ENCODE data around the gene PNMA8B.
A peak's percentile ranks its signal among the peaks of the same experiment; 100 is the strongest.
"Not testable (repeated sequence)": the region's sequence is repeated elsewhere in the genome, so short reads cannot be mapped to it uniquely, and the experiment has no call there.

Gene PNMA8B

GRCh38 chr19:46495786-46496099 lies at the start of gene PNMA8B:
PNMA8B (minus strand) TSS chr19:46495867; CDS start chr19:46495465, 402 bp downstream.
- DNase-seq (ENCODE audit: low spot score), result no peak

- no peak for DNase-seq (ENCODE audit: low spot score)
Observed at GRCh38 chr19:46544651-46545050, 49.0 kb upstream of the PNMA8B start.

GRCh38 chr19:46542428-46543230 lies 47.0 kb upstream of the PNMA8B start:
- peak; percentile 86 for DNase-seq (ENCODE audit: low spot score)

- peak; percentile 48 for DNase-seq (ENCODE audit: low spot score)
Observed at GRCh38 chr19:46537136-46538097, 41.8 kb upstream of the PNMA8B start.

- DNase-seq (ENCODE audit: low spot score), result no peak
Observed at GRCh38 chr19:46536391-46536790, 40.7 kb upstream of the PNMA8B start.

GRCh38 chr19:46533621-46534081 lies 38.0 kb upstream of the PNMA8B start:
- DNase-seq (ENCODE audit: low spot score), result no peak

GRCh38 chr19:46533078-46533620 lies 37.5 kb upstream of the PNMA8B start:
- DNase-seq (ENCODE audit: low spot score), result no peak

- DNase-seq (ENCODE audit: low spot score), result no peak
Observed at GRCh38 chr19:46530636-46531035, 35.0 kb upstream of the PNMA8B start.

GRCh38 chr19:46529622-46530451 lies 34.2 kb upstream of the PNMA8B start:
- peak; percentile 77 for DNase-seq (ENCODE audit: low spot score)

- no peak for DNase-seq (ENCODE audit: low spot score)
Observed at GRCh38 chr19:46528601-46529590, 33.2 kb upstream of the PNMA8B start.

GRCh38 chr19:46526801-46527200 lies 31.1 kb upstream of the PNMA8B start:
- not testable (repeated sequence) for DNase-seq (ENCODE audit: low spot score)

- DNase-seq (ENCODE audit: low spot score), result no peak
Observed at GRCh38 chr19:46524308-46524707, 28.6 kb upstream of the PNMA8B start.

GRCh38 chr19:46522988-46523387 lies 27.3 kb upstream of the PNMA8B start:
- not testable (repeated sequence) for DNase-seq (ENCODE audit: low spot score)

GRCh38 chr19:46521241-46521868 lies 25.7 kb upstream of the PNMA8B start:
- no peak for DNase-seq (ENCODE audit: low spot score)

GRCh38 chr19:46520616-46521015 lies 24.9 kb upstream of the PNMA8B start:
- DNase-seq (ENCODE audit: low spot score), result no peak

GRCh38 chr19:46517471-46517870 lies 21.8 kb upstream of the PNMA8B start:
- DNase-seq (ENCODE audit: low spot score), result no peak

- DNase-seq (ENCODE audit: low spot score), result no peak
Observed at GRCh38 chr19:46515879-46516350, 20.2 kb upstream of the PNMA8B start.

- DNase-seq (ENCODE audit: low spot score), result no peak
Observed at GRCh38 chr19:46515290-46515609, 19.6 kb upstream of the PNMA8B start.

GRCh38 chr19:46514589-46515289 lies 19.1 kb upstream of the PNMA8B start:
- DNase-seq (ENCODE audit: low spot score), result no peak

Measured in hematopoietic multipotent progenitor cell treated with erythropoietin and hydrocortisone succinate and interleukin-3 and kit ligand, for 17 days (in vitro differentiated cells).